GM18951 (cell line): Measurements from ENCODE around the gene TOP3A.

Experiments
- POLR2A ChIP-seq: IDR thresholded peaks from 4 replicates; pipeline ENCODE4 v1.6.1; 2011; ENCODE audit warnings: mild to moderate bottlenecking; ENCODE audit not compliant: insufficient read length, insufficient read depth; ENCODE audit errors: extremely low read depth
- in situ Hi-C: fragments of 300-500 bp; cut with MboI; formaldehyde crosslinking; loops from one replicate; pipeline ENCODE4 v1.12.0; 2022; ENCODE audit warnings: low sequenced_read_pairs, mixed read lengths, inconsistent platforms; ENCODE audit not compliant: unreplicated experiment

The TOP3A gene

DNA sequence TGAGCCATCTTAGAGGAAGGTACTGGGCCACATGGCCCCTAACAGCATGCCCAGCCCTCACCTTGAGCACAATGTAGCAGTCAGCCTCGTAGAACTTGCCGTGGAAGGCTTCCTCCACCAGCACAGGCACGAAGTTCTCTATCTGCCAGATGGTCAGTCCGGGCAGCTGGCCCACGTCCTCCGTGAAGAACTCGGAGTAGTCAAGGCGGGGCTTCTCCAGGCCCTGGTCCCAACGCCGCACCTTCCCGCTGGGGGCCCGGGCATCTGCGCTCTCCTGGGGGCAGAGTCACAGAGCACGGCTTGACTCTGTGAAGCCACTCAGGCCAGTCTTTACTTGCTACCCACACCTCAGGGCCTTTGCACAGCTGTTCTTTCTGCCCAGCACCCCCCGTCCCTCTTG is 63.6 kb downstream of the TOP3A start:
- TF ChIP-seq POLR2A: no peak

GRCh38 chr17:18250708-18251107 is 64.1 kb downstream of the TOP3A start:
- in situ Hi-C loops: no loop called here
- TF ChIP-seq POLR2A: no peak

More for the DNA sequence above, 63.6 kb downstream of the TOP3A start:
- in situ Hi-C loops: no loop called here

- in situ Hi-C loops: no loop called here
- TF ChIP-seq POLR2A: no peak
Measured at GRCh38 chr17:18250259-18250658, 64.5 kb downstream of the TOP3A start.

DNA sequence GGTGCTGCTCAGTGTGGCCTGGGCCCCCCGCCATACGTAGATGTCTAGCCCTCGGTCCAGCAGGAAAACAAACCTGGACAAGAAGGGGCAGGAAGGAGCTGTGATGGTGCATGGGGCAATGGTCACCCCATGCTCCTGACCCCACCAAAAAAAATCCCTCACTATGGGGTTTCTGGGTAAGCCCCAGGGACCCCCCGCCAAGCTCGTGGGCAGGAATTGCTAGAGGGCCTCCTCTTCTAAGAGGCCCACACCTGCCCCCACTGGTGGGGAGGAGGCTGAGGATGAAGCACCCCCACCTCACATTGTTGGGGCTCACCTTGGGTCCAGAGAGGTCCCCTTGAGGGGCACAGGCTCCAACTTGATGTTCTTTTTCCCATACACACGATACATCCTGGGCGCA is 66.0 kb downstream of the TOP3A start:
- in situ Hi-C loops: no loop called here
- no peak for TF ChIP-seq POLR2A

DNA sequence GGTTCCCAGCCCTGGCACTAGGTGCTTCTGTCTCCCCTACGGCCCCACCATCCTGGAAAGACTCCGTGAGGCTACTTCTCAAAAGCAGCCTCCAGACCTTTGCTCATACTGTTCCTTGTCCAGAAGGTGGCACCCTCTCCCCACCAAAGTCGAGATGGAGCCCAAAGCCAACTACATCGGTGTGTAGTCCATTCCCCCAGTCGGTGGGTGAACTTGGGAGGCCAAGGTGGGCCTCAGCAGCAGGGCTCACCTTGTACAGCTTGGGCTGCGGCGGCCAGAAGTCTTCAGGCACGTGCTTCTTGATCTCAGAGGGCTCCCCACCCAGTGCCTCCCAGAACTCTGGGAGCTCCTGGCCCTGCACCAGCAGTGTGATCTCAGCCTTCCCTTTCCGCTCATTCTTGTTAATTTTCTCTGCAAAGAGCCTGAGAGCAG is 66.5 kb downstream of the TOP3A start:
- no peak for TF ChIP-seq POLR2A
- in situ Hi-C loops: no loop called here

DNA sequence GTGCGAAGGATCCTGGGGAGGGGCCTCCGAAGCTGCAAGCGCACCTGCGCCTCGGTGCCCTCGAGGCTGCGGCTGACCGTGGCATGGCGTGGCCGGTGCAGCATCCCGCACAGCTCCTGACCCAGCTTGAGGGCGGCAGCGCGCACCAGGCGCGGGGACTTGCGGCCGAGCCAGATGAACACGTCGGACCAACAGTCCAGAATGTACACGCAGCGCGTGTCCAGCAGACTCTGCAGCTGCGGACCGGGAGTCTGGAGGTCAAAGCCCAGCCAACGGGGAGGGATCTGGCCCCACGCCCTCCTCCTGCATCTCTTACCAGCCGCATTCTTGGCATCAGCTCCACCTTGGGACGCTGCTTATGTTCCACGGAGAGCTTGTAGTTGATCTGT is 67.2 kb downstream of the TOP3A start:
- in situ Hi-C loops: no loop called here
- TF ChIP-seq POLR2A: no peak

DNA sequence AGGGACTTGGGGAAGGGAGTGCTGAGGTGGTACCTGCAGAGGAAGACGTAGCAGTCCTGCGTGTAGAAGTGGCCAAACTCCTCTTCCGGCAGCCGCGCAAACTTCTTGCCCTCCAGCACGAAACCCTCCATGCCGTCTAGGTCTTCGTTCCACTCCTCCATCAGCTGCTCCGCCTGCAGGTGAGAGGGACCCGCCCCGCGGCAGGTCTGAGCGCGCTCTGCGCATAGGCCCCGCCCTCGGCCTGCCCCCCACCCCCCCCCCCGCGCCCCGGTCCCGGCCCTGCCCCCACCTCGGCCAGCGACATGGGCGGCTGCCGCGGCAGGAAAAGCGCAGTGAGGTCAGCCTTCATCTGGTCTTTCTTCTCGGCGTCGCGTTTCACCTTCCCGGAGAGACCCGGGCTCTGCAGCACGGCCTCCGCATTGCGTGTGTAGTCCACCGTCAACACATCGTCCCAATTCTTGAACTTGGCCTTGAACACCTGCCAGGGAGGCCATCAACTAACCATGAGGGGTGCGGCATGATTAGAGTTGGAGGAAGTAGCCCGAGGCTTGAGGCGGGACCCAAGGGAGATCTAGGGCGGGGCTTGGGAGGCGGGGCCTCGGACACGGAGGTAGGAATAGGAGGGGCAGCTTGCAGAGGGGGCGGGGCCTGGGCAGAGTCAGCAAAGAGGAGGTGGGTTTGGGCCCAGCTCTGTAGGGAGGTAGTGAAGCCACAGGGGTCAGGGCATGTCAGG is 67.7 kb downstream of the TOP3A start:
- in situ Hi-C loops: no loop called here
- no peak for TF ChIP-seq POLR2A

- TF ChIP-seq POLR2A: no peak
- in situ Hi-C loops: no loop called here
Measured at GRCh38 chr17:18246109-18246725, 68.6 kb downstream of the TOP3A start.

DNA sequence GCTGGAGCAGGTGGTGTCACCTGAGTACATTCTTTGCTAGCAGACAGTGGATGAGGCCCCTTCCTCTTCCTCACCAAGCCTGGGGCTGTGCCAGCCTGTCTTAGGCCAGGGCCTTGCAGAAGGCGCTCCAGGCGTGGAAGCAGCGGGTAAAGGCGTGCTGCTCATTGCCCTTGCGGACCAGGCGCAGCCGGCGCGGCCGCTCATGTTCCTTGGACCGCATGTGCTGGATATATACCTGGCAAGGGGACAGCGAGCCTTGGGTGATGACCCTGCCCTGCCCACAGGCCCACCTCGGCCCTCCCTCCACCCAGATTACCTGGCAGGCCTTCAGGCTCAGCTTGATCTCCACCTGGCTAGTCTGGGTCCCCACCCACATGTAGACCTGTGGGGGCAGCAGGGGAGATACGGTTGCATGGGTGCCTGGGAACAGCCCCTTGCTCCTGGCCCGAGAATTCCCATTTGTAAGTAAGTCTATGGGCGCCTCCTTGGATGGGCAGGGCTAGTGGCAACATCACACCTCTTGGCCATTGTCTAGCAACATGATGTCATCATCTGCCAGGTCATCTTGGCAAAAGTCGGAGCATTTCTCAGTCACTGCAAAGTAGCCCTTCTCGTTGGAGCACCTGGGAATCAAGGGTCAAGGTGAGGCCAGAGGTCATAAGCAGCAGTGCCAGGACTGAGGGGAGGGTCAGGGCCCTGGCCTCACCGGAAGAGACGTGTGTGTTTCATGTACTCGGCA is 69.6 kb downstream of the TOP3A start:
- in situ Hi-C loops: no loop called here
- no peak for TF ChIP-seq POLR2A

- in situ Hi-C loops: no loop called here
- no peak for TF ChIP-seq POLR2A
Measured at GRCh38 chr17:18241229-18241871, 73.4 kb downstream of the TOP3A start.

GRCh38 chr17:18240449-18240848 is 74.3 kb downstream of the TOP3A start:
- in situ Hi-C loops: no loop called here
- TF ChIP-seq POLR2A: no peak

- no peak for TF ChIP-seq POLR2A
- in situ Hi-C loops: no loop called here
Measured at GRCh38 chr17:18238299-18238698, 76.5 kb downstream of the TOP3A start.

DNA sequence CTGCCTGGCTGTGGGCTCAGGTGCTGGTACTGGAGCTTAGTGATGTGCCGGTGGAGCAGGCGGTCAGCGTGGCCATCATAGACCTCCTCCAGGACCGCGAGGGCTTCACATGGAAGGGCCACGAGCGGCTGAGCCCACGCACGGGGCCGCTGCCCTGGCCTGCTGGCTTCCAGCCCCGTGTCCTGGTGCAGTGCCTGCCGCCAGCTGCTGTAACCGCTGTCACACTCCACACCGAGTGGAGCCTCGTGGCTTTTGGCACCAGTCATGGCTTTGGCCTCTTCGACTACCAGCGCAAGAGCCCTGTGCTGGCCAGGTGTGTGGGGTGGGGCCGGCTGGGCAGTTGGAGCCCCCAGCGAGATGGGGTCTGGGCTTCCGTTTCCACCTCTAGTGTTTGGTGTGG is 77.3 kb downstream of the TOP3A start:
- in situ Hi-C loops: no loop called here
- no peak for TF ChIP-seq POLR2A
